ENCODE measurements around the gene BBX. TPM values are rescaled to one million over a fixed set of nuclear protein-coding genes. Genes with fewer than 3 reads are reported as not detected.
"Not testable (repeated sequence)": the region's sequence is repeated elsewhere in the genome, so short reads cannot be mapped to it uniquely, and the experiment has no call there.

The BBX gene
- total and polyA plus RNA-seq, 12 donors, result 4.6 to 49.8 (median 38.0) TPM

- Histone ChIP-seq H3K4me3 (no peak overlapping the region), H3K27ac (no peak overlapping the region), H3K9me3 (no peaks in the 10 kb centered on the region), H3K4me1 (peaks cover 0 to 18% (median 3%) of the 10 kb centered on the region in 9 donors), H3K36me3 (no peaks in the 10 kb centered on the region), H3K27me3 (no peaks in the 10 kb centered on the region)
- TF ChIP-seq CTCF (IDR thresholded peaks at IDR 0.05), result no peak
- intact Hi-C loops (cut with DNase I), result no loop called here
- no peak for DNase-seq
- 90 to 95% methylated on average over 6 of the region's 6 CpGs for WGBS, 2 donors
- ATAC-seq, result no peak
Measured at GRCh38 chr3:107561980-107562379, 39.2 kb downstream of the BBX start.

GRCh38 chr3:107562969-107563529, 40.3 kb downstream of the BBX start:
- H3K4me1 ChIP-seq, result peaks cover 0 to 18% (median 3%) of the 10 kb centered on the region in 9 donors
- no peak for DNase-seq
- WGBS, 2 donors, result 69 to 76% methylated on average over 3 of the region's 3 CpGs
- intact Hi-C loops (cut with DNase I), result no loop called here
- peak in 1 of 8 donors; percentile 20 for ATAC-seq
- no peaks in the 10 kb centered on the region for H3K27me3 ChIP-seq
- no peak overlapping the region for H3K27ac ChIP-seq
- no peaks in the 10 kb centered on the region for H3K36me3 ChIP-seq
- no peak overlapping the region for H3K4me3 ChIP-seq
- no peak for TF ChIP-seq CTCF (IDR thresholded peaks at IDR 0.05)
- H3K9me3 ChIP-seq, result no peaks in the 10 kb centered on the region

DNA sequence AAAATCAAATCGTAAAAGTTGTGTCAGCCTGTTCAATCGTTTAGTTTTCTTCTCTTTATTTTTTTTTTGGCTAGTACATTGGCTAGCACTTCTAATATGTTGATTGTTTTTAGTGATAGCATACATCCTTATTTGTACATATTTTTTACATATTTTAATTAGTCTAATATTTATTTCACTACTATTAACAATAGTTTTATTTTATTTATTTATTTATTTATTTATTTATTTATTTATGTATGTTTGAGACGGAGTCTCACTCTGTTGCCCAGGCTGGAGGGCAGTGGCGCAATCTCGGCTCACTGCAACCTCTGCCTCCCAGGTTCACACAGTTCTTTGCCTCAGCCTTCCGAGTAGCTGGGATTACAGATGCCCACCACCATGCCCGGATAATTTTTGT, 42.5 kb downstream of the BBX start:
- H3K36me3 ChIP-seq; ATAC-seq; H3K27me3 ChIP-seq; DNase-seq; intact Hi-C loops (cut with DNase I); H3K4me3 ChIP-seq; H3K9me3 ChIP-seq; H3K27ac ChIP-seq: not testable (repeated sequence)
- WGBS, 2 donors, result 96 to 99% methylated on average over 7 of the region's 7 CpGs
- H3K4me1 ChIP-seq, result peaks cover 0 to 15% (median 0%) of the 10 kb centered on the region in 9 donors

DNA sequence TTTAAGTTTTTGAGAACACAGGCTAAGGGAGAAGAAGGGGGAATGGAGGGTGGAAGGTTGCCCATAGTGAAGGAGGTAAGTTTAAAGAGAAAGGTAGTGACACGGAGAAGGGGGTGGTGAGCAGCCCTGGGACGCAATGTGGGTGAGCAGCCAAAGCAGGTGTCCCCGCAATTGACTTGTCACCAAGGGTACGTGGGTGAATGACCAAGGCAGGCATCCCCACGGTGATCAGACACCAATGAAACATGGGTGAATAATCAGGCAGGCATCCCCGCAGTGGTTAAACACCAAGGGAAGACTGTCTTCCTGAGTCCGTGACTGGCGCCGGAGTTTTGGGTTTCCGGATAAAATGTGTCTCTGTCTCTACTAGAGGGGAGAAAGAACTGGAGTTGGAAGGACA, 48.3 kb downstream of the BBX start:
- 89 to 91% methylated on average over 10 of the region's 10 CpGs for WGBS, 2 donors
- not testable (repeated sequence) for H3K36me3 ChIP-seq, H3K4me1 ChIP-seq, H3K27ac ChIP-seq, H3K27me3 ChIP-seq, H3K9me3 ChIP-seq, DNase-seq, ATAC-seq, H3K4me3 ChIP-seq
- intact Hi-C loops (cut with DNase I), result loop anchor here in 9 of 10 donors (5.0 to 10.0 kb wide), 5 partner anchors 84 to 356 kb away; no protein-coding TSS in a partner anchor

GRCh38 chr3:107571492-107571891, 48.7 kb downstream of the BBX start:
- 93% methylated on average over 9 of the region's 9 CpGs for WGBS, 2 donors
- not testable (repeated sequence) for ATAC-seq, H3K4me3 ChIP-seq, H3K36me3 ChIP-seq, H3K27ac ChIP-seq, H3K27me3 ChIP-seq, DNase-seq, H3K4me1 ChIP-seq, H3K9me3 ChIP-seq
- intact Hi-C loops (cut with DNase I), result loop anchor here in 9 of 10 donors (5.0 to 10.0 kb wide), 5 partner anchors 83 to 356 kb away; no protein-coding TSS in a partner anchor

DNA sequence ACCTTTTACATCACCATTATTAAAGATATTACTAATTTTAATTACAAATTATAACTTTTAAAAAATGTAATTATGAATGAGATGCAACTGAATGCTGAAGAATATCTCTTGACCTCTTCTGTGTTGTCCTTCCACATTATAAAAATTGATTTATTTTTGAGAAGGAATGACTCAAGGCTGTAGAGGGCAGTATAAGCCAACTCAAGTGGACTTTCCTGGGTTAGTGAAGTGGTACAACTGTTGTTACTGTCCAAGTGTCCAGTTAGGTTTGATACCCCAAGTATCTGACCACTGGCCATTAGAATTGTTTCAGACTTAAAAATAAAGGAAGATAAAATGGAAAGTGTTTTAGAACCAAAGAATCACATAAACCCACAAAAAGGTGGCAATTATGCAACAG, 51.9 kb downstream of the BBX start:
- DNase-seq (peak in 1 of 2 donors; percentile 32), ATAC-seq (peak in 6 of 8 donors; percentile 51 to 79 (median 70))
- Histone ChIP-seq H3K4me1 (peaks cover 0 to 14% (median 4%) of the 10 kb centered on the region in 9 donors), H3K4me3 (no peak overlapping the region), H3K36me3 (no peaks in the 10 kb centered on the region), H3K27ac (no peak overlapping the region), H3K27me3 (no peaks in the 10 kb centered on the region), H3K9me3 (no peaks in the 10 kb centered on the region)
- TF ChIP-seq CTCF (IDR thresholded peaks at IDR 0.05), result peak; percentile 37 to 77 (median 66)
- intact Hi-C loops (cut with DNase I), result loop anchor here (2.0 to 10.0 kb wide), 9 partner anchors 80 to 353 kb away; no protein-coding TSS in a partner anchor
